GM19324 (cell line): Measurements from ENCODE around the gene KRT78.
"Not testable (repeated sequence)": the region's sequence is repeated elsewhere in the genome, so short reads cannot be mapped to it uniquely, and the experiment has no call there.

Experiments used
- ATAC-seq: cut with Tn5 transposase; IDR thresholded peaks from one replicate; pipeline ENCODE4 v1.9.1; 2021; ENCODE audit warnings: mild to moderate bottlenecking, moderate library complexity; ENCODE audit not compliant: unreplicated experiment, low FRiP score

The KRT78 gene

DNA sequence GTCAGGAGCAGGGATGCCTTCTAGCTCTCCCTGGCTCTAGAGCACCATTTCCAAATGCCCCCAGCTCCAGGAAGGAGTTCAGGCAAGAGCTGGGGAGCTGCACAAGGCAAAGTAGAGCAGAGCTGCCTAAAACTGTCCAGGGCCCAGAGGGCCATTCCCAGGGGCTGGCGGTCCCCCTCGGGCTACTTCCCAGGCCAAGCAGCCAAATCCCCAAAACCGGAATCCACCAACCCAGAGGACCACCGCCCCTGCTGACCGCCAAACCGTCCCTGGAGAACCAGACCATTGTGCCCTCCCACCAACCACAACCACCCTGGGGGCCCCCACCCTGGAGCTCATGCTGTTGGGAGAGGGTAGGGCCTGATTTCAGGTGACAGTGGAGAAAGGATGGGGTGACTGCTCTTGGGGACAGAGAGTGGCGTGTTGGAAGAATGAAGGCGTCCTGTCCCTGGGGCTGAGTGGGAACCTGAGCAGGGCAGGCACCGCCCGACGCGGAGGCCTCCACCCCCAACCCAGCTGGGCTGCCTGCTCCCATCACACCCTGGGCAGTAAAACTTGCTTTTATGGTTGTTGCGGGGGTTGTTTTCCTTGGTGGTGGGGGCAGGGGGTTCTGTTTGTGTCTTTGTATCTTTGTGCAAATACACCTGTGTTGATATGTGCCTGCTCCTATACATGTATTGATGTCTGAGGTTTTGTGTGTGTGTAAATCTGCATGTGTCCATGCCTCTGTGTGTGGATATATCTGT, 24.0 kb upstream of the KRT78 start:
- no peak for ATAC-seq

- no peak for ATAC-seq
Observed at GRCh38 chr12:52871291-52872039, 22.7 kb upstream of the KRT78 start.

- ATAC-seq, result peak; percentile 75
Observed at GRCh38 chr12:52870361-52871290, 21.8 kb upstream of the KRT78 start.

- no peak for ATAC-seq
Observed at GRCh38 chr12:52867642-52868041, 18.8 kb upstream of the KRT78 start.

GRCh38 chr12:52867152-52867551, 18.4 kb upstream of the KRT78 start:
- ATAC-seq, result no peak

DNA sequence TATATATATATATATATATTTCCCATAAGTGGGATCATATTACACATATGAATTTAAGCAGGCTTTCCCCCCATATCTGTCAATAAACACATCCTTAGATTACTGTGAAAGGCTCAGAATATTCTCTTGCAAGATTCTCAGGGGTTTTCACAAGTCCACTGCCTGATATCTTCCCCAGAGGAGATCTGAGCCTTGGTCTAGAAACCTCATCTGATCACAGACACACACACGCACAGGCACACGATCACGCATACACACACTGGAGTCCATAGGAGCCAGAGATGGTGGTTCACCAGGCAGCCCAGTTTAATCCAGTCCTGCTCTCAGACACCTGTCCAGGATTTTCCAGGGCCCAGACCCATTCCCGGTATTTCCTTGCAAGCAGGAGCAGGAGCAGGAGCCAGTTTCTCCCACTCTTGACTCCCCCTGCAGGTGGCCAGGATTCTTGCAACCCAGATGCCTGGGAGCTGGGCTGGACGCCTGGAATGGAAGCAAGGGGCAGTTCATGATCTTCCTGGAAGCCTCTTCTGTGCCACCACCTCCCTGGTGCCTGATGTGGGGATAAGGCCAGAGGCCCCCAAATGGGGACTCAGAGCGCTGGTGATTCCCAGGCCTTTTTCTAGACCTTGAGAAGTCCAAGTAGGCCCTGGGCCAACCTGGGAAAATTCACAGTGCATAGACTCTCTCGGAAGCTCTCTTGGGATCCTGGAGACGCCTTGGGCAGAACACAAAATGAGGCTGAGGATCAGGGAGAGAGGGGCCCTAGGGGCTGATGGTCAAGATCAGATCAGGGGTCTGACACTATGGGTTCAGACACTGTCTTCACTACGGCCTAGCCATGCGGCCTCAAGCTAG, 16.5 kb upstream of the KRT78 start:
- no peak for ATAC-seq

DNA sequence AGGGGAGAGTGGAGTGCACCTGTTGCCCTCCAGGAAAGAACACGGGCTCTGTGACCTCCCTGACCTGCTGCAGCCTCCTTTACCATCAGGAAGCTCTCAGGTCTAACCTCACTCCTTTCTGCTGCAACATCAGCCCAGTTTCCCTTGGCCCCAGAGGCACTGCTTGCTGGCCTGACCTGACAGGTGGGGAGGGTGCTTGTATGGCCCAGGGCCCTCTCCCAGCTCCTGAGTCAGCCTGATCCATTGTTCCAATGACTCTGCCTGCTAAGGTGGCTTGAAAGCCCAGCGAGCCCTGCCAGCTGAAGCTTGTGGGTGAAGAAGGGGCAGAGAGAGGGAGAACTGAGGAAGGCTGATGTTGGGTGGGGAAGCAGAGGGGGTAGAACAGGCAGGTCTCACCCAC, 13.2 kb upstream of the KRT78 start:
- ATAC-seq, result no peak

DNA sequence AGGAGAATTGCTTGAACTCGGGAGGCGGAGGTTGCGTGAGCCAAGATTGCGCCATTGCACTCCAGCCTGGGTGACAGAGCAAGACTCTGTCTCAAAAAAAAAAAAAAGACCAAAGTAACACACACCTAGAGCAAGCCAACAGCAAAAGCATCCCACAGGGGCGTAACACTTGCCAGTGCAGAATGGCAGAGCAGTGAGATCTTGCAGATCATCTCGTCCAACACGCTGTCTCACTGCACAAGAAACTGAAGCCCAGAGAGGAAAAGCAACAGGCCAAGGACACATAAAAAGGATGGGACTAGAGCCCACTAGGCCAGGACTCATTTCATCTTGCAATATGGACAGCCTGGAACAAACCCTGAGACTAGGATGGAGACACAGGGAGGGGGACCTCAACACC, 12.7 kb upstream of the KRT78 start:
- no peak for ATAC-seq

DNA sequence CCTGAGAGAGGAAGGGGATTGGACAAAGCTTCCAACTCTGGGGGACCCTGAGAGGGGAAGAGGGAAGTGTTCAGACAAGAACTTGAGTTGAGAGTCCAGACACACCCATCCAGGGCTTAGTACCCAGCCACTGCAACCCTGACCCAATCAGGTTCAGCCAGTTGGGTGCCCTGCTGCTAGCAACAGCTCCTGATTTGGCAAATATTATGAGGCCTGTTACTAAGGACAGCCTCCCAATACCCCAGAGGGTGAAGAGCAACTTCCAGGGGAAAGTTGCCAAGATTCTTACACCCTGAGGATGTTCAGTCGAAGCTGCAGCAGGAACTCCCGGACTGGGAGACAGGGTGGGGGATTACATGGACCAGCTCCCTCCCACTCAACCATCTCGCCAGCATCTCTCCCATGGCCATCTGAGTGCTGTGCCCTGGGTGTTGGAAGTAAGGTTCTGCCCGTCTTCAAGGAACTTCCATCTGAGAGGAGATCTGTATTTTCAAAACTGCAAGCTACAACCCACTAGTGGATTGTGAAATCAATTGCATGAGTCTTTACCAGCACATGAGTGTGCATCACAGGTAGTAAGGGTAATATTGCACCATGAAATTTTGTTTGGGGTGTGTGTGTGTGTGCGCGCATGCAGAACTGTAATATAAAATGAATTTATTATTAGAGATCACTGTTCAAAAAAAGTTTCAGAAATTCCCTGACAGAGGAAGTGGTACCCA, 11.5 kb upstream of the KRT78 start:
- no peak for ATAC-seq

DNA sequence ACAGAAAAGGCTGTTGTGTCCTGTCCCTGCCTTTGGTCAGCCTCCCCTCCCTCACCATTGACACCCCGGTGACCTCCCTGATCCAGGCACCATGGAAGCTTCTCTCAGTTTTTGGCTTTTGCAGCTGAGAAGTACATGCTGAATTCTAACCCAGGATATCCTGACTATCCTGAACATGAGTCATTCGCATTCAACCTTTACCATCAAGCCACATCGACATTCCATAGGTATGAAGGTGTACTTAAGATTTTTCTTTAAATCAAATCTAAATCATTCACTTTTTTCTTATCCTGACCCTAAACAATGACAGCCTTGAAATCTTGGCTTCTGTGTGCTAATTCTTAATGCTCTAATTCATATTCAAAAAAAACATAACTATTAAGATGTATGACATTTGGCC, 8.7 kb upstream of the KRT78 start:
- no peak for ATAC-seq

GRCh38 chr12:52856787-52857186, 8.0 kb upstream of the KRT78 start:
- ATAC-seq, result no peak

GRCh38 chr12:52856077-52856476, 7.3 kb upstream of the KRT78 start:
- not testable (repeated sequence) for ATAC-seq

GRCh38 chr12:52851787-52852186, 3.0 kb upstream of the KRT78 start:
- ATAC-seq, result no peak

- ATAC-seq, result no peak
Observed at GRCh38 chr12:52850681-52851080, 1.9 kb upstream of the KRT78 start.

DNA sequence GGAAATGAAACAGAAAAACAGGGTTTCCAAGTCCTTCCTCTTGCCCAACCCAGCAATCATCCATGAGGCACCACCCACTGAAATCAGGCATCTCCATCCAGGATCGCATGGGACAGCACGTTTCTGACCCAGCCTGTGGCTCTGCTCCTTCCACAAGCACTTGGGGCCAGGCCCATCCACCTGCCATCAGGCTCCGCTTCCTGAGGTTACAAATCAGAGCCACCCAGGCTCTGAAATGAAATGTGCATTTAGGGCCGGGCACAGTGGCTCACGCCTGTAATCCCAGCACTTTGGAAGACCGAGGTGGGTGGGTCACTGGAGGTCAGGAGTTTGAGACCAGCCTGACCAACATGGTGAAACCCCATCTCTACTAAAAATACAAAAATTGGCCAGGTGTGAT, 717 bp upstream of the KRT78 start:
- ATAC-seq, result no peak

DNA sequence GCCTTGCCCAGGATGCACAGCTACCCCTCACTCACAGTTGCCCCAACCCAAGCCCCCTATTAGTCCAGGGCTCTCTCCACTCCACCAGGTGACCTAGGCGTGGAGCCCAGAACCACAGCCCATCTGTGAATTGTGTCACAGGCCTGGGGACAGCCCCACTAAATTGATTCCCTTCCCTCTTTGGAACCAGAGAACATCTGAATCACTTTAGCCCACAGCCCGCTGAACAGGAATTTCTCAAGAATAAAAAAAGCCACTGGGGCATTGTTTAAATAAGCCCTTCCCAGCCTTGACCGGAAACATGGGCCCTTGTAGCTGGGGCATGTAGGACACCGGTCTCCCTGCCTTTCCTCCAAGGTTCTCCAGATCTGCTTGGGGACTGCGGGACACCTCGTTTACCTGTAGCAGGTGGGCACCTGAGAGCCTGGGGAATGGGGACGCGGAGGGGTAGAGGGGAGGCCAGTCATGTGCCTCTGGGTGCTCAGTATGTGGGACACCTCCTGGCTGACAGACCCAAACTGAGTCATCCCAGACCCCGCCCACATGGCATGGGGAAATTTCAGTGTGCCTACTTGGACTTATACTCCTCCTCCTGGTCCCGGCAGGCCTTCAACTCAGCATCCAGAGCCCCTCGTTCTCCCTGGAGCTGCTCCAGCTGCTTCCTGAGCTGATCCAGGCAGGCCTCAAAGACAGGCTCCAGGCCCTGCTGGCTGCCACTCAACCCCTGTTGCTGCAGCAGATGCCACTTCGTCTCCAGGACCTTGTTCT, 1.3 kb downstream of the KRT78 start:
- ATAC-seq, result no peak

GRCh38 chr12:52846356-52846970, 2.3 kb downstream of the KRT78 start:
- ATAC-seq, result no peak

GRCh38 chr12:52845946-52846345, 2.8 kb downstream of the KRT78 start:
- no peak for ATAC-seq
